HG02870 (cell line): ENCODE results near the gene FEZF2.

Experiments used
- ATAC-seq: cut with Tn5 transposase; IDR thresholded peaks from one replicate; pipeline ENCODE4 v1.9.1; 2021; ENCODE audit warnings: mild to moderate bottlenecking, moderate library complexity; ENCODE audit not compliant: unreplicated experiment

FEZF2 gene

DNA sequence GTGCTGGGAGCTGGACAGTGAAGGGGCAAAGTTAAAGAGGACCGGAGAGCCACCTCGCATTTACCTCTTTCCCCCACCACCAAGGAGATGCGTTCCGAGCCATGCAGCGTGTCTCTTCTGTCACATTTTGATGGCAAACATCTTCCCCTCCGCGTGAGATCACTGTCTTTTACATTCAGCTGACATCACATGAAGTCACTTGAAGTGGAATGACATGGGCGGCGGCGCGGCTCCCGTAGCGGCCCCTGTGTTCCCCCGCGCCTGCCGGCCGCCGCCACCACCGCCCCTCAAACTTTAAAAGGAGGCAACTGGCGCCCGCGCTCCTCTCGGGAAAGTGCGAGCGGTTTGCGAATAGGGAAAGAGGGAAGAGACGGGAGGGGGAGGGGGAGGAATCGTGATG is at the start of gene FEZF2:
TSS of gene FEZF2 (minus strand) at position 336 of the 400 bp plus-strand sequence. CDS start 682 bp downstream, outside the sequence.
- ATAC-seq: no peak

GRCh38 chr3:62421207-62421606 is 47.9 kb upstream of the FEZF2 start:
- no peak for ATAC-seq

DNA sequence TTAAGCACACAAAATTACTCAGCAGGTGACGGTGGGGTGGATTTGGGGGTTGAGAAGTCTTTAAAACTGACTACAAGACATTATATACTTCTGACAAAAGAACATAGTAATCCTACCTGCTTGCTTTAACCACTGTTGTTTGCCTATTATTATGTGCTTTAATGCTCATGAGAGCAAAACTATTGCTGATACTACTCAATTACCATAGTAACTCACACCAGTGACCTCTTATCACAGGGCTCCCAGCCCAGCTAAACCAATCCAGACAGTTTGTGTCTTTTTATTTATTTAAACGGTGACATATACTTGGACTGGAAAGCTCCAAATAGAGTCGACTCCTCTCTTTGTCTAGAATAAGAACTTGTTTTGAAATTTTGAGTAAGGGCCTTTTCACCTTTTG is 42.8 kb upstream of the FEZF2 start:
- ATAC-seq: no peak

DNA sequence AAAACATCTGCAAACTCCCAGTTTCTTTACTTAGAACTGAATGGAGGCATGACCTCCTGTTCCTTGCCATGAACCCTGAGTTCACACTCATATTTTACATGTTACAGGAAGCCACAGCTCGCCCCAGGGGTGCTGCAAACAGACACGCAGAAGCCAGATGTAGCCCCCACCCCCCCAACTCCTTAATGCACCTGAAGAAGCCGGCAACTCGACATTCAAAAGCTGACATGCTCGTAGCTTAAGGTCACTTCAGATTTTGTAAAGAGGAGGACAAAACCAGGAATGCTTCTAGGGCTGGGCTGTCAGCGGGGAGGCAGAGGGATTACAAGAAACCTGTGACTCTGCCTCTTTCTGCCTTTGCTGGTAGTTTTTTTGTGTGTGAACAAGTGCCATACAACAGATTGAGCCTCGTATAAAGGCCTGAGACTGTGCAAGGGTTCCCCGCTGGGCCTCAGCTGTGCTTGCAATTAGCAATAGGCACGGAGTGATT is 42.0 kb upstream of the FEZF2 start:
- ATAC-seq: no peak

- no peak for ATAC-seq
Observed at GRCh38 chr3:62414786-62415185, 41.4 kb upstream of the FEZF2 start.

DNA sequence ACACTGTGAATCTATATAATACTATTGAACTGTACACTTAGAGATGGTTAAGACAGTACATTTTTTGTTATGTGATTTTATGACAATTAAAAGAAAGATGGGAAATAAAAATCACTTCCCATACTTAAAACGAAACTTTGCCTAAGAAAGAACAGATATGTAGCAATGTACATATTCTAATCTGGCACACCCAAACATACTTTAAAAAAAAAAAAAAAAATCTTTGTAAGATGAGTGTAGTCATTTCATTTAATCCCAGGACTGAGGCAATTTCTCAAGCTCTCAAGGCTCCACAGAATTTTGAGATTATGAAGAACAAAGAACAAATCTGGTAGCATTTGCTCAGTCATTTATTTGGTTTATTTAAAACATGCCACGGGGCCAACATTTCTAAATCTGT is 40.3 kb upstream of the FEZF2 start:
- no peak for ATAC-seq

DNA sequence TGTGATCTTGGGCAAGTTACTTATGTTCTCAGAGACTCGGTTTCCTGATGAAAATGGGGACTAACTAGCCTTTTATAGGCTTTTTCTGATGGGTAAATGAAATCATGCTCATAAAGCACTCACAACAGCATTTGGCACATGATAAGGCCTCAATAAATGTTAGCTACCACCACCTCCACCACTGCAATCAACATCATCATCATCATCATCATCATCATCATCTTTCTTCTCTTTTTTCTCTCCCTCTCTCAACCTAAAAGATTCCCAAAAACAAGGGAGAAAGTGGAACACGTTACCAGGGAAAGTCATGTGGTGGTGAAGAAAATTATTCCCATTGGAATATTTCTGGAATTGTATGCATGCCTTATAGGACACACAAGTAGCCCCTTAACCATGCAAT is 33.6 kb upstream of the FEZF2 start:
- no peak for ATAC-seq

DNA sequence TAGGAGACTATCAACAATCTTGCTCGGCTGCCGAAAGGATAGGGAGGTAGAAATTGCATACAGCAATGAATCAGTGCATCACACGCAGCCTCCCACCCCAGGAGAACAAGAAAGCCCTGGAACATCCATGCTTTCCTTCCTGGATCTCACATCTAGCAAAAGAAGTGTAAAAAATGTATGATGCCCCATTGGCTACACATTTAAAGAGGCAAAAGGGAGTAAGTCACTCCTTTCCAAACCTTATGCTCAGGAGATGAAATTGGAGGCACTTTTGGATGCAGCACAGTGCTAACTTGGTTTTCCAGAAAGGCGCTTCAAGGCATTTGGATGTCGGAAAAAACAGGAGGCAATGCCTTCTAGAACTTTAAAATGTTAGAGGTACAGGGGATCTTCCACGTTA is 32.2 kb upstream of the FEZF2 start:
- no peak for ATAC-seq

DNA sequence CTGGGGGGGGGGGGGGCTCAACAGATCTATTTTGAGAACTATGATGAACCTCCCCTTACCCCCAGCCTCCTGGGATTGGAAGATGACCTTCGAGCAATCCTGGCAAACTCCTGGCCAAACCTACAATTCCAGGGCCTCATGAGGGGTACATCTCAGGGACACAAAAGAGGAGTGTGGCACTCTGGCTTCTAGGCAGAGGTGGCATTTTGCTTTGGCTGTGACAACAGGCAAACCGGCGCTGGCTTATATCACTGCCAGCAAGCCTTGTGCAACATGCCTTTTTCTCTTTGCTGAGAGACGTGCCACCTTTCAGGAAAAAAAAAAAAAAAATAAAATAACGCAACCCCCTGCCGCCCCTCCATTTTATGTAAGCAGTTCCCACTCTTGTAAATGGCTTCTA is 31.8 kb upstream of the FEZF2 start:
- ATAC-seq: no peak

DNA sequence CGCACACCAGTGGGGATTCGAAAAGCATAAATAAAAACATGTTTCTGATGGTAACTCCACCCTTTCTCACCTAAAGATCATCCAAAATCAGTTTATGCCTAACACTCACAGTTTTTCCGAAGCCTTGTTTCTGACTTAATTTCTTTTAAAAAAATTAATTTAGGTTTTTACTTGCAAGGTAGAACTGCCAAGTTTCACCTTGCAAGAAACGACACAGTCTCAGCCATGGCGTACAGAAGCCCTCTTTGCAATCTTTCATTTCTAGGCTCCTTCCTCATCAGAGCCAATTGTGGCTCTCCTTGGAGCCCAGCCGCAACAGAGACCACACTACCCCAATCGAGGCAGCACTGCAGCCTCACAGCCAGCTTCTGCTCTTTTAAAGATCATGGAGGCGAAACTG is 31.0 kb upstream of the FEZF2 start:
- ATAC-seq: no peak

DNA sequence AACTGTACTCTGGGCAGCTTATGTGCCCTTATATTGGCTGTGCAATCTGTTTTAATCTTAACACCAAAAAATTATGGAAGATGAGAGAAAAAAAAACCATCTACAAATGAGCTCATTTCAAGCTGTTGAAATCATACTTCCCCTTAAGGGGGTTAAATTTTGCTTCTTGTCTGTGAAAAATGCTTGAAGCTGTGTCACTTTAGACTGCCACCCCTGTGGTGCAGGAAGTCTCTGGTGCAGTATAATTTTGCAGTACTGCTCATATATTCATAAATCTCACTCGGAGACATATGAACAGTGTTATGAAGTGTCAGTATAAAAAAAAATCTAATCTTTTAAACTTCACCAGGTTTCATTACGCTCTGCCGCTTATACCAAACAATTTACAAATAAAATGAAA is 30.4 kb upstream of the FEZF2 start:
- ATAC-seq: no peak

- ATAC-seq: no peak
Observed at GRCh38 chr3:62392626-62393292, 19.4 kb upstream of the FEZF2 start.

- no peak for ATAC-seq
Observed at GRCh38 chr3:62387251-62387650, 13.9 kb upstream of the FEZF2 start.

- ATAC-seq: no peak
Observed at GRCh38 chr3:62379321-62379798, 6.0 kb upstream of the FEZF2 start.

DNA sequence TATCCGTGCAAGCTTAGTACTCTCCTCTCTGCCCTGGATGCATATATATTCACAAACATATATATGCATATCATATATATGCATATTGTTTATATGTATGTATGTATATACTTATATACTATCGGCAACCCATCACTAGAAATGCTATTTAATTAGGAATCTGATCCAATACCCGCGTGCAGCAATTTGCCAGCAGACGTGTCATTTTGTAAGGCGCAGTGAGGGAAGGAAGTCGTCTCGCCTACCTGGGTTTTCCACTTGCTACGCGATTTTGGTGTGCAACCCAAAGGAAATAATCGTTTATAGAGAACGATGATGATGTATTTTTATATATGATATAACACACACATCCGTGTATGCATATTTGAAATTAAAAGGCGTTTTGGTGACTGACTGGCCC is 5.6 kb upstream of the FEZF2 start:
- no peak for ATAC-seq

GRCh38 chr3:62378311-62378789 is 5.0 kb upstream of the FEZF2 start:
- ATAC-seq: no peak

DNA sequence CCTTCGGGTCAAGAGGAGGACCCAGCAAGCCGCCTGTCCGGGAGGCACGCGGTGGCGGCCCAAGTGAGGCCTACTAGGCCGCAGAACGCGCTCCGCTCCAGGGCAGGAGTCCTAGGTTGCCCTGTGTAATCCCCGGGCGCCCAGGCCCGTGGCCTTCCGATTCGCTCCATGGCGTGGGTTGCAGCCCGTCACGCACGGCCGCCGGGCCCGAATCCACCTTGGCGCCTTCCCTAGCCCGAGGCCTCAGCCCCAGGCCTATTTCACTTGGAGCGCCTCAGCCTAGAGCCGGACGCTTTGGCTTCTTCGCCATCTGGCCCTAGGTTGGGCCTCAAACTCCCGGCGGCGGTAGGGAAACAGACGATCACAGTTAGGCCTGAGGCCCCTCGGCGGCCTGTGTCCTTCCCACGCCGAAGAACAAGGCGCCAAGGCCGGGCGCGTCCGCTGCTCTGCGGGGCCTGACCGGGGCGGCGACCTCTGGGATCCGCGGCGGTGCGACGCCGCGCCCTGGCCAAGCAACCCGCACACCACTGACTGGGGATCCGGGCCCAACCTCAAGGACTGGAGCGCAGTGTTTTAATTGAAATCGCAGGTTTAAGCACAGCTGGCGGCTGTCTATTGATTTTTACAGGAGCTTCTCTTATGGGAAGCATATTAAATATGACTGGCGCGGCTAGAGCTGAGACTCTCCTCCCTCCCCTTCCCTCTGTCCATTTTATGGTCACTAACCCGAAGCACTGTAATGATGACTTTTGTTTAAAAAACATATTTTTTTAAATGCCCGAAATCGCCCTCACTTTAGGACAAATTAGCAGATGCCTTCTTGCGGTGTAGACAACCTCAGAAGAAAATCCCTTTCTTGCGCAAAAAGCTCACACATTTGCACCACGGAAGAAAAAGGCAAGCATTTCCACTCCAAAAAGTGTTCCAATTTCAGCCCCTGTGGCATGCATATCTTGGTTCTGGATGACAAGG is 3.8 kb upstream of the FEZF2 start:
- ATAC-seq: no peak

DNA sequence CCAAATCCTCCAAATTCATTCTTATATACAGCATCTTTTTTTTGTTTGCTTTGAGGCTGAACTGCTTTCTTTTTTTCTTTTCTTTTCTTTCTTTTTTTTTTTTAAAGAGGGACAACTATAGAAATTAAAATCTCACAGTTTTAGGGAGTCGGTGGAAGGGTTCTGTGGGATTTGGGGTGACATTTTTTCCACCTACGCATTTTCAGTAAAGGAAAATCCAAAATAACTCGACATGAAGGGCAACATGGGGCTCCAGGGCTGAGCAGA is 3.0 kb upstream of the FEZF2 start:
- ATAC-seq: no peak

- ATAC-seq: no peak
Observed at GRCh38 chr3:62375655-62376453, 2.5 kb upstream of the FEZF2 start.

- ATAC-seq: no peak
Observed at GRCh38 chr3:62374341-62375218, 1.2 kb upstream of the FEZF2 start.
